Smooth muscle cell of the coronary artery (primary cell): ENCODE data around the gene USP17L12. TPM values are rescaled to one million over a fixed set of nuclear protein-coding genes. Genes with fewer than 3 reads are reported as not detected.

ENCODE experiments used
- total RNA-seq: library from RNA; depleted of rRNA; stranded (reverse); fragments of >200 nt; gene quantifications from 2 replicates; pipeline ENCODE4 v1.2.3, GENCODE V29; 2014; ENCODE audit warnings: low replicate concordance

USP17L12 gene
- not detected in 2 replicates for total RNA-seq

GRCh38 chr4:9219852-9220251 is at the start of gene USP17L12:
Gene USP17L12 (plus strand): TSS chr4:9220152. CDS start chr4:9220152, 0 bp downstream.

DNA sequence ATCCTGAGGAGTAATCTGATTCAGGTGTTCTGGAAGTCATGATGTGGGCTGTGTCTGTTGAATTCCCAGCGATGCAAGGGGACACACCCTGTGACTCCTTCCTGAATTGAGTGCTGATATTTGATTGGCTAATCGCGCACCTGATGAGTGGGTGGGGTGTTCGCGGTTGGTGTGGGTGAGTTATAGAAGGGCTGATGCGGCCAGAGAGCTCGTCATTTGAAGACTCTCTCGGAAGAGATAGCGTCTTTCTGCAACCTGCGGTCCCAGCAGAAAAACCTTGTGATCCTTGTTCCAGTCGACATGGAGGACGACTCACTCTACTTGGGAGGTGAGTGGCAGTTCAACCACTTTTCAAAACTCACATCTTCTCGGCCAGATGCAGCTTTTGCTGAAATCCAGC is 9.6 kb upstream of the USP17L12 start, which contains the start of gene USP17L10:
TSS of gene USP17L10 (plus strand) at position 301 of the 400 bp plus-strand sequence. CDS start at position 301, 0 bp downstream.

DNA sequence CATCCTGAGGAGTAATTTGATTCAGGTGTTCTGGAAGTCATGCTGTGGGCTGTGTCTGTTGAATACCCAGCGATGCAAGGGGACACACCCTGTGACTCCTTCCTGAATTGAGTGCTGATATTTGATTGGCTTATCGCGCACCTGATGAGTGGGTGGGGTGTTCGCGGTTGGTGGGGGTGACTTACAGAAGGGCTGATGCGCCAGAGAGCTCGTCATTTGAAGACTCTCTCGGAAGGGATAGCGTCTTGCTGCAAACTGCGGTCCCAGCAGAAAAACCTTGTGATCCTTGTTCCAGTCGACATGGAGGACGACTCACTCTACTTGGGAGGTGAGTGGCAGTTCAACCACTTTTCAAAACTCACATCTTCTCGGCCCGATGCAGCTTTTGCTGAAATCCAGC is 4.8 kb upstream of the USP17L12 start, which contains the start of gene USP17L11:
TSS of gene USP17L11 (plus strand) at position 301 of the 400 bp plus-strand sequence. CDS start at position 301, 0 bp downstream.

DNA sequence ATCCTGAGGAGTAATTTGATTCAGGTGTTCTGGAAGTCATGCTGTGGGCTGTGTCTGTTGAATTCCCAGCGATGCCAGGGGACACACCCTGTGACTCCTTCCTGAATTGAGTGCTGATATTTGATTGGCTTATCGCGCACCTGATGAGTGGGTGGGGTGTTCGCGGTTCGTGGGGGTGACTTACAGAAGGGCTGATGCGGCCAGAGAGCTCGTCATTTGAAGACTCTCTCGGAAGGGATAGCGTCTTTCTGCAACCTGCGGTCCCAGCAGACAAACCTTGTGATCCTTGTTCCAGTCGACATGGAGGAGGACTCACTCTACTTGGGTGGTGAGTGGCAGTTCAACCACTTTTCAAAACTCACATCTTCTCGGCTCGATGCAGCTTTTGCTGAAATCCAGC is 4.6 kb downstream of the USP17L12 start, which contains the start of gene USP17L13:
TSS of gene USP17L13 (plus strand) at position 301 of the 400 bp plus-strand sequence. CDS start at position 301, 0 bp downstream.

GRCh38 chr4:9234085-9234484 is 14.1 kb downstream of the USP17L12 start, which contains the start of gene USP17L15:
Gene USP17L15 (plus strand): TSS chr4:9234385. CDS start chr4:9234385, 0 bp downstream.

DNA sequence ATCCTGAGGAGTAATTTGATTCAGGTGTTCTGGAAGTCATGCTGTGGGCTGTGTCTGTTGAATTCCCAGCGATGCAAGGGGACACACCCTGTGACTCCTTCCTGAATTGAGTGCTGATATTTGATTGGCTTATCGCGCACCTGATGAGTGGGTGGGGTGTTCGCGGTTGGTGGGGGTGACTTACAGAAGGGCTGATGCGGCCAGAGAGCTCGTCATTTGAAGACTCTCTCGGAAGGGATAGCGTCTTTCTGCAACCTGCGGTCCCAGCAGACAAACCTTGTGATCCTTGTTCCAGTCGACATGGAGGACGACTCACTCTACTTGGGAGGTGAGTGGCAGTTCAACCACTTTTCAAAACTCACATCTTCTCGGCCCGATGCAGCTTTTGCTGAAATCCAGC is 23.6 kb downstream of the USP17L12 start, which contains the start of gene USP17L17:
TSS of gene USP17L17 (plus strand) at position 301 of the 400 bp plus-strand sequence. CDS start at position 301, 0 bp downstream.

GRCh38 chr4:9247953-9248680 is 28.2 kb downstream of the USP17L12 start, which contains the start of gene USP17L18:
Gene USP17L18 (plus strand): TSS chr4:9248630. CDS start chr4:9248630, 0 bp downstream.

DNA sequence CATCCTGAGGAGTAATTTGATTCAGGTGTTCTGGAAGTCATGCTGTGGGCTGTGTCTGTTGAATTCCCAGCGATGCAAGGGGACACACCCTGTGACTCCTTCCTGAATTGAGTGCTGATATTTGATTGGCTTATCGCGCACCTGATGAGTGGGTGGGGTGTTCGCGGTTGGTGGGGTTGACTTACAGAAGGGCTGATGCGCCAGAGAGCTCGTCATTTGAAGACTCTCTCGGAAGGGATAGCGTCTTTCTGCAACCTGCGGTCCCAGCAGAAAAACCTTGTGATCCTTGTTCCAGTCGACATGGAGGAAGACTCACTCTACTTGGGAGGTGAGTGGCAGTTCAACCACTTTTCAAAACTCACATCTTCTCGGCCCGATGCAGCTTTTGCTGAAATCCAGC is 33.1 kb downstream of the USP17L12 start, which contains the start of gene USP17L19:
TSS of gene USP17L19 (plus strand) at position 301 of the 400 bp plus-strand sequence. CDS start at position 301, 0 bp downstream.

DNA sequence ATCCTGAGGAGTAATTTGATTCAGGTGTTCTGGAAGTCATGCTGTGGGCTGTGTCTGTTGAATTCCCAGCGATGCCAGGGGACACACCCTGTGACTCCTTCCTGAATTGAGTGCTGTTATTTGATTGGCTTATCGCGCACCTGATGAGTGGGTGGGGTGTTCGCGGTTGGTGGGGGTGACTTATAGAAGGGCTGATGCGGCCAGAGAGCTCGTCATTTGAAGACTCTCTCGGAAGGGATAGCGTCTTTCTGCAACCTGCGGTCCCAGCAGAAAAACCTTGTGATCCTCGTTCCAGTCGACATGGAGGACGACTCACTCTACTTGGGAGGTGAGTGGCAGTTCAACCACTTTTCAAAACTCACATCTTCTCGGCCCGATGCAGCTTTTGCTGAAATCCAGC is 37.9 kb downstream of the USP17L12 start, which contains the start of gene USP17L20:
TSS of gene USP17L20 (plus strand) at position 301 of the 400 bp plus-strand sequence. CDS start at position 301, 0 bp downstream.

DNA sequence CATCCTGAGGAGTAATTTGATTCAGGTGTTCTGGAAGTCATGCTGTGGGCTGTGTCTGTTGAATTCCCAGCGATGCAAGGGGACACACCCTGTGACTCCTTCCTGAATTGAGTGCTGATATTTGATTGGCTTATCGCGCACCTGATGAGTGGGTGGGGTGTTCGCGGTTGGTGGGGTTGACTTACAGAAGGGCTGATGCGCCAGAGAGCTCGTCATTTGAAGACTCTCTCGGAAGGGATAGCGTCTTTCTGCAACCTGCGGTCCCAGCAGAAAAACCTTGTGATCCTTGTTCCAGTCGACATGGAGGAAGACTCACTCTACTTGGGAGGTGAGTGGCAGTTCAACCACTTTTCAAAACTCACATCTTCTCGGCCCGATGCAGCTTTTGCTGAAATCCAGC is 42.6 kb downstream of the USP17L12 start, which contains the start of gene USP17L21:
TSS of gene USP17L21 (plus strand) at position 301 of the 400 bp plus-strand sequence. CDS start at position 301, 0 bp downstream.

DNA sequence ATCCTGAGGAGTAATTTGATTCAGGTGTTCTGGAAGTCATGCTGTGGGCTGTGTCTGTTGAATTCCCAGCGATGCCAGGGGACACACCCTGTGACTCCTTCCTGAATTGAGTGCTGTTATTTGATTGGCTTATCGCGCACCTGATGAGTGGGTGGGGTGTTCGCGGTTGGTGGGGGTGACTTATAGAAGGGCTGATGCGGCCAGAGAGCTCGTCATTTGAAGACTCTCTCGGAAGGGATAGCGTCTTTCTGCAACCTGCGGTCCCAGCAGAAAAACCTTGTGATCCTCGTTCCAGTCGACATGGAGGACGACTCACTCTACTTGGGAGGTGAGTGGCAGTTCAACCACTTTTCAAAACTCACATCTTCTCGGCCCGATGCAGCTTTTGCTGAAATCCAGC is 47.4 kb downstream of the USP17L12 start, which contains the start of gene USP17L22:
TSS of gene USP17L22 (plus strand) at position 301 of the 400 bp plus-strand sequence. CDS start at position 301, 0 bp downstream.

Other genes starting within 250 kb of the USP17L12 start
- gene FAM90A26, start 49.7 kb upstream of the USP17L12 start, total RNA-seq, result not detected in 2 replicates
- gene USP17L10, start 9.5 kb upstream of the USP17L12 start, total RNA-seq, result not detected in 2 replicates
- not detected in 2 replicates for gene USP17L11, start 4.7 kb upstream of the USP17L12 start, total RNA-seq
- not detected in 2 replicates for gene USP17L13, start 4.7 kb downstream of the USP17L12 start, total RNA-seq
- gene USP17L15, start 14.2 kb downstream of the USP17L12 start, total RNA-seq, result not detected in 2 replicates
- not detected in 2 replicates for gene USP17L17, start 23.7 kb downstream of the USP17L12 start, total RNA-seq
- gene USP17L18, start 28.5 kb downstream of the USP17L12 start, total RNA-seq, result not detected in 2 replicates
- not detected in 2 replicates for gene USP17L19, start 33.2 kb downstream of the USP17L12 start, total RNA-seq
- gene USP17L20, start 38.0 kb downstream of the USP17L12 start, total RNA-seq, result not detected in 2 replicates
- gene USP17L21, start 42.7 kb downstream of the USP17L12 start, total RNA-seq, result not detected in 2 replicates
- gene USP17L22, start 47.5 kb downstream of the USP17L12 start, total RNA-seq, result not detected in 2 replicates
- gene USP17L24, start 105.0 kb downstream of the USP17L12 start, total RNA-seq, result not detected in 2 replicates
- not detected in 2 replicates for gene USP17L25, start 109.8 kb downstream of the USP17L12 start, total RNA-seq
- not detected in 2 replicates for gene USP17L26, start 114.5 kb downstream of the USP17L12 start, total RNA-seq
- not detected in 2 replicates for gene USP17L5, start 119.3 kb downstream of the USP17L12 start, total RNA-seq
- not detected in 2 replicates for gene USP17L27, start 124.0 kb downstream of the USP17L12 start, total RNA-seq
- not detected in 2 replicates for gene USP17L28, start 128.7 kb downstream of the USP17L12 start, total RNA-seq
- not detected in 2 replicates for gene USP17L29, start 133.5 kb downstream of the USP17L12 start, total RNA-seq
- gene USP17L30, start 143.0 kb downstream of the USP17L12 start, total RNA-seq, result not detected in 2 replicates
- not detected in 2 replicates for gene DEFB131A, start 224.3 kb downstream of the USP17L12 start, total RNA-seq